Liver (tissue), 9 donors: ENCODE measurements around the gene ATP2C1. TPM values are rescaled to one million over a fixed set of nuclear protein-coding genes. Genes with fewer than 3 reads are reported as not detected.
"Not testable (repeated sequence)": the region's sequence is repeated elsewhere in the genome, so short reads cannot be mapped to it uniquely, and the experiment has no call there.

Source experiments
- DNase-seq: peaks from one replicate; pipeline ENCODE4 v3.0.0-alpha.2; 2017; ENCODE audit warnings: low spot score
- H3K27ac ChIP-seq, 2 donors: one replicate each; pipeline ENCODE4 v1.7.0; 2013; ENCODE audit warnings: inconsistent platforms in 2 of 2, low read length in 2 of 2, control low read depth in 1 of 2, low read depth in 1 of 2, mild to moderate bottlenecking in 1 of 2
- H3K27me3 ChIP-seq, 4 donors: one replicate each; pipeline versions ENCODE4 v1.6.1 to v1.7.0; 2013; ENCODE audit warnings: low read length in 3 of 4, inconsistent platforms in 1 of 4, mild to moderate bottlenecking in 1 of 4, moderate library complexity in 1 of 4; ENCODE audit not compliant: control insufficient read depth in 4 of 4, insufficient read depth in 4 of 4
- H3K36me3 ChIP-seq, 4 donors: one replicate each; pipeline versions ENCODE4 v1.6.1 to v1.7.0; 2013; ENCODE audit warnings: low read length in 3 of 4, mild to moderate bottlenecking in 3 of 4, low read depth in 1 of 4, moderate library complexity in 1 of 4; ENCODE audit not compliant: control insufficient read depth in 4 of 4, insufficient read depth in 3 of 4
- H3K4me1 ChIP-seq, 4 donors: one replicate each; pipeline versions ENCODE4 v1.6.1 to v1.7.0; 2013; ENCODE audit warnings: low read length in 3 of 4, mild to moderate bottlenecking in 3 of 4, moderate library complexity in 1 of 4; ENCODE audit not compliant: control insufficient read depth in 4 of 4, insufficient read depth in 4 of 4
- H3K4me3 ChIP-seq, 3 donors: one replicate each; pipeline versions ENCODE4 v1.6.1 to v1.7.0; 2013; ENCODE audit warnings: low read length in 3 of 3, control low read depth in 1 of 3, low read depth in 1 of 3, mild to moderate bottlenecking in 1 of 3
- H3K9ac ChIP-seq, 2 donors: one replicate each; pipeline ENCODE4 v1.7.0; 2013; ENCODE audit warnings: low read length in 2 of 2, mild to moderate bottlenecking in 2 of 2, moderate library complexity in 2 of 2, control low read depth in 1 of 2, low read depth in 1 of 2
- H3K9me3 ChIP-seq, 4 donors: one replicate each; pipeline versions ENCODE4 v1.6.1 to v1.7.0; 2013; ENCODE audit warnings: low read length in 3 of 4; ENCODE audit not compliant: control insufficient read depth in 4 of 4
- ATF3 ChIP-seq: IDR thresholded peaks from 2 replicates; pipeline ENCODE4 v1.6.1; 2016; ENCODE audit warnings: antibody characterized with exemption
- EGR1 ChIP-seq, 2 donors: IDR thresholded peaks; 2 replicates each; pipeline ENCODE4 v1.6.1; 2016 to 2018; ENCODE audit warnings: antibody characterized with exemption in 2 of 2, low read depth in 2 of 2
- FOXA1 ChIP-seq: IDR thresholded peaks from 2 replicates; pipeline ENCODE4 v1.6.1; 2016; ENCODE audit warnings: antibody characterized with exemption
- FOXA2 ChIP-seq: IDR thresholded peaks from 2 replicates; pipeline ENCODE4 v1.6.1; 2016; ENCODE audit warnings: antibody characterized with exemption
- HNF4A ChIP-seq, 2 donors: conservative IDR thresholded peaks; 2 replicates each; pipeline ENCODE4 v1.6.1; 2016; ENCODE audit warnings: antibody characterized with exemption in 2 of 2, mild to moderate bottlenecking in 2 of 2
- MAX ChIP-seq: IDR thresholded peaks from 2 replicates; pipeline ENCODE4 v1.6.1; 2016; ENCODE audit warnings: antibody characterized with exemption
- NR2F2 ChIP-seq: IDR thresholded peaks from 2 replicates; pipeline ENCODE4 v1.6.1; 2016; ENCODE audit warnings: antibody characterized with exemption
- RAD21 ChIP-seq, 2 donors: IDR thresholded peaks; 2 replicates each; pipeline ENCODE4 v1.6.1; 2016; ENCODE audit warnings: antibody characterized with exemption in 2 of 2, mild to moderate bottlenecking in 2 of 2
- REST ChIP-seq: IDR thresholded peaks from 2 replicates; pipeline ENCODE4 v1.6.1; 2016; ENCODE audit warnings: antibody characterized with exemption, mild to moderate bottlenecking
- RXRA ChIP-seq, 2 donors: IDR thresholded peaks; 2 replicates each; pipeline ENCODE4 v1.6.1; 2017 to 2018; ENCODE audit warnings: antibody characterized with exemption in 2 of 2, mild to moderate bottlenecking in 1 of 2
- YY1 ChIP-seq: IDR thresholded peaks from 2 replicates; pipeline ENCODE4 v1.6.1; 2016; ENCODE audit warnings: antibody characterized with exemption, mild to moderate bottlenecking
- ZBTB33 ChIP-seq: IDR thresholded peaks from 2 replicates; pipeline ENCODE4 v1.6.1; 2016; ENCODE audit warnings: antibody characterized with exemption
- WGBS: extraction: QIAGEN DNeasy Blood & Tissue Kit; methylation state at CpG from one replicate; pipeline ENCODE4 v1.1.7; 2013; 5-methylcytosine and 5-hydroxymethylcytosine counted together
- polyA plus RNA-seq, 2 donors: library from polyadenylated mRNA; stranded (reverse) in 1 of 2; unstranded in 1 of 2; fragments of 200-250 nt in 1 of 2; fragments of >200 nt in 1 of 2; fragmentation: Nextera tagmentation in 1 of 2; extraction: Ambion mirVana in 1 of 2; gene quantifications; one replicate each; pipeline versions ENCODE4 v1.2.1 to v1.2.3, GENCODE V29; 2013 to 2015
- total RNA-seq, 2 donors: library from RNA; depleted of rRNA; stranded (reverse); fragments of >200 nt; gene quantifications; one replicate each; pipeline ENCODE4 v1.2.3, GENCODE V29; 2014
- donor health status: healthy.
- donor health status: healthy.
- donor health status: healthy.
- donor health status: healthy.
- donor health status: healthy.

ATP2C1 gene
- total and polyA plus RNA-seq, 4 donors, result 10.5 to 45.1 (median 25.2) TPM

- no peak for TF ChIP-seq ZBTB33
Measured at GRCh38 chr3:130968221-130968620, 74.3 kb downstream of the ATP2C1 start (continued).

- Histone ChIP-seq H3K9me3 (no peaks in the 10 kb centered on the region), H3K27me3 (no peaks in the 10 kb centered on the region), H3K36me3 (peaks cover 2 to 28% (median 22%) of the 10 kb centered on the region in 4 donors), H3K4me1 (no peaks in the 10 kb centered on the region), H3K9ac (no peak overlapping the region), H3K27ac (no peak overlapping the region), H3K4me3 (no peak overlapping the region)
- TF ChIP-seq FOXA2 (no peak), RAD21 (IDR thresholded peaks at IDR 0.05) (no peak), ATF3 (no peak), MAX (no peak), NR2F2 (no peak), REST (no peak), EGR1 (IDR thresholded peaks at IDR 0.05; ENCODE audit: low read depth in 2 of 2) (no peak), YY1 (no peak), RXRA (IDR thresholded peaks at IDR 0.05) (no peak), ZBTB33 (no peak)
- 98% methylated on average over 2 of the region's 2 CpGs for WGBS
- no peak for DNase-seq
Measured at GRCh38 chr3:130969621-130970020, 75.7 kb downstream of the ATP2C1 start.

GRCh38 chr3:130971208-130971607 is 77.3 kb downstream of the ATP2C1 start:
- no peak overlapping the region for H3K27ac ChIP-seq
- H3K9ac ChIP-seq, result no peak overlapping the region
- no peaks in the 10 kb centered on the region for H3K27me3 ChIP-seq
- no peak overlapping the region for H3K4me3 ChIP-seq
- TF ChIP-seq RXRA (IDR thresholded peaks at IDR 0.05), result no peak
- TF ChIP-seq FOXA2, result no peak
- no peak for TF ChIP-seq HNF4A (conservative IDR thresholded peaks at IDR 0.05)
- no peak for TF ChIP-seq YY1
- TF ChIP-seq FOXA1, result no peak
- no peak for DNase-seq
- peaks cover 2 to 21% (median 11%) of the 10 kb centered on the region in 4 donors for H3K36me3 ChIP-seq
- H3K4me1 ChIP-seq, result no peaks in the 10 kb centered on the region
- no peaks in the 10 kb centered on the region for H3K9me3 ChIP-seq

GRCh38 chr3:130972592-130972991 is 78.7 kb downstream of the ATP2C1 start:
- not testable (repeated sequence) for H3K4me3 ChIP-seq, H3K9me3 ChIP-seq, H3K27me3 ChIP-seq, H3K4me1 ChIP-seq, DNase-seq, H3K9ac ChIP-seq, H3K27ac ChIP-seq
- 95% methylated on average over 2 of the region's 2 CpGs for WGBS
- peaks cover 5 to 21% (median 14%) of the 10 kb centered on the region in 4 donors for H3K36me3 ChIP-seq
